Progenitor cell of endocrine pancreas (in vitro differentiated cells): Measurements from ENCODE around the gene GLIS1. TPM values are rescaled to one million over a fixed set of nuclear protein-coding genes. Genes with fewer than 3 reads are reported as not detected.

Experiments used
- DNase-seq: peaks from one replicate; pipeline ENCODE4 v3.0.0; 2021; ENCODE audit warnings: low spot score; ENCODE audit not compliant: unreplicated experiment
- H3K27ac Mint-ChIP-seq: 2 replicates; pipeline ENCODE4 v1.8.0; 2021; ENCODE audit warnings: mild to moderate bottlenecking, moderate library complexity, mixed read lengths
- H3K27me3 Mint-ChIP-seq: 2 replicates; pipeline ENCODE4 v1.8.0; 2021; ENCODE audit warnings: mixed read lengths
- H3K36me3 Mint-ChIP-seq: 2 replicates; pipeline ENCODE4 v1.8.0; 2022; ENCODE audit warnings: mixed read lengths; ENCODE audit not compliant: insufficient read depth
- H3K4me1 Mint-ChIP-seq: 2 replicates; pipeline ENCODE4 v1.8.0; 2021; ENCODE audit warnings: low read depth, mixed read lengths
- H3K4me3 Mint-ChIP-seq: 2 replicates; pipeline ENCODE4 v1.8.0; 2021; ENCODE audit warnings: low read depth, mild to moderate bottlenecking, moderate library complexity, mixed read lengths
- H3K9me3 Mint-ChIP-seq: 2 replicates; pipeline ENCODE4 v1.8.0; 2021; ENCODE audit warnings: low read depth, mixed read lengths
- total RNA-seq: library from RNA; stranded (reverse); gene quantifications from 2 replicates; pipeline ENCODE4 v1.2.1, GENCODE V29; 2021
- TF ChIP-seq, protein P1 (sequence below): fragments of 200-600 bp; sonication (generic); IDR thresholded peaks from one replicate; pipeline ENCODE4 v1.5.0; 2021; ENCODE audit warnings: antibody characterized with exemption, mild to moderate bottlenecking; ENCODE audit not compliant: unreplicated experiment

GLIS1 gene
- total RNA-seq, 1 donor from 2014 or later, result not detected

DNA sequence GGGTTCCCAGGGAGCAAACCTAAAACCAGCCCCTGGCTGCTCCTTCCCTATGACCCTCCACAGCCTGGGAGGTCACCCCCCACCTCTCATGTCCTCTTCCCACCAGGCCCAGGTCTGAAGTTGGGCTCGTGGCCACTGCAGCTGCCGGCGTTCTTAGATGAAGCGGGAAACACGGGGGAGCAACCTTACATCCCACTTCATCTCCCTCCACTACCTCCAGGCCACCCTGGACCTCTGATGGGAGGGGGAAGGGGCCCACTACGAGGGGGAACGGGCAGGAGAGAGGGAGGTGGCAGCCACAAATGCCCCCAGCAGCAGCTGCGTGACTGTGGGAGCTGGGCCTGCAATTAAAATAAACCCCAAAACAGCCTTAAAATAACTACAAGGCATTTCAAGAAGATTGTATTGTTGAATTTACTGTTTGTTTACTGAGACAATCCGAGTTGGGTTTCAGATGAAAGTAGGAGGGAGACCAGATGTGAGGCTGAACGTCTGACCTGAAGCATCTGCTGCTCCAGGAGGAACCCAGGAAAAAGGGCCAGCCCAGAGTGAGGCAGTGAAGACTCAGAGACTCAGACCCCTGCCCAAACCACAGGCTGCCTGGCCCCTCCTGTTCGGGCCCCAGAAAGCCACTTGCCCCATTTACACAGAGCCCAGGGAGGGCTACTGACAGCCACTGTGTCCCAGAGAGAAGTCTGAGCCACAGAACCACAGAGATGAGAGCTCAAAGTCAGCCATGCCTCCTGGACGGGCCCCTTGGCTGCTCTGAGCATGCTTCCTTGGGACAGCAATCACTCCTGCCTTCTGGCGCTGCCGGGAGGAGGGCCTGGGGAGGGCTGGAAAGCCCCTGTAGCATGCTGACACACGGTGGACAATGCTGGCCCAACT, 59.8 kb downstream of the GLIS1 start:
- no peak for DNase-seq
- H3K4me3 Mint-ChIP-seq, result no peak overlapping the region
- H3K36me3 Mint-ChIP-seq, result no peaks in the 10 kb centered on the region
- no peak overlapping the region for H3K27ac Mint-ChIP-seq
- peaks cover 2% of the 10 kb centered on the region for H3K4me1 Mint-ChIP-seq
- TF ChIP-seq, protein P1, sequence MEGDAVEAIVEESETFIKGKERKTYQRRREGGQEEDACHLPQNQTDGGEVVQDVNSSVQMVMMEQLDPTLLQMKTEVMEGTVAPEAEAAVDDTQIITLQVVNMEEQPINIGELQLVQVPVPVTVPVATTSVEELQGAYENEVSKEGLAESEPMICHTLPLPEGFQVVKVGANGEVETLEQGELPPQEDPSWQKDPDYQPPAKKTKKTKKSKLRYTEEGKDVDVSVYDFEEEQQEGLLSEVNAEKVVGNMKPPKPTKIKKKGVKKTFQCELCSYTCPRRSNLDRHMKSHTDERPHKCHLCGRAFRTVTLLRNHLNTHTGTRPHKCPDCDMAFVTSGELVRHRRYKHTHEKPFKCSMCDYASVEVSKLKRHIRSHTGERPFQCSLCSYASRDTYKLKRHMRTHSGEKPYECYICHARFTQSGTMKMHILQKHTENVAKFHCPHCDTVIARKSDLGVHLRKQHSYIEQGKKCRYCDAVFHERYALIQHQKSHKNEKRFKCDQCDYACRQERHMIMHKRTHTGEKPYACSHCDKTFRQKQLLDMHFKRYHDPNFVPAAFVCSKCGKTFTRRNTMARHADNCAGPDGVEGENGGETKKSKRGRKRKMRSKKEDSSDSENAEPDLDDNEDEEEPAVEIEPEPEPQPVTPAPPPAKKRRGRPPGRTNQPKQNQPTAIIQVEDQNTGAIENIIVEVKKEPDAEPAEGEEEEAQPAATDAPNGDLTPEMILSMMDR, result no peak
- H3K9me3 Mint-ChIP-seq, result no peaks in the 10 kb centered on the region
- peaks cover 58% of the 10 kb centered on the region for H3K27me3 Mint-ChIP-seq

DNA sequence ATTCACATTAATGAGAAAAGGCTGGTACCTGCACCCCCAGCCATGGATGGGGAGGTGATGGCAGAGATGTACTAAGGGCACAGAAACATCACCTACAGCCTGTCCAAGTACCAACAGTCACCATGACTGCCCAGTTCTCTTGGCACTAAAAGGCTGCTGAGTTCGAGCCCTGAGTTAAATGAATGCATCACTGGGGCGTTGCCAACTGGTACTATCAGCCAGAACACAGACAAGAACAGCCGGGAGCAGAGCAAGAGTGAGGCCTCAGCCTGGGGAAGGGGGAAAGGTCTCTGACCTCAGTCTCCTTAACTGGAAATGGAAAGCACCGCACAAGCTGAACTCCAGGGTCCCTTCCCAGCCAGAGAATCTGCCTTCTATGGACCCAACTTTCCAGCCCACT, 60.5 kb downstream of the GLIS1 start:
- Mint-ChIP-seq H3K4me3 (no peak overlapping the region), H3K4me1 (peaks cover 2% of the 10 kb centered on the region), H3K9me3 (no peaks in the 10 kb centered on the region), H3K27ac (no peak overlapping the region), H3K27me3 (peaks cover 54% of the 10 kb centered on the region), H3K36me3 (no peaks in the 10 kb centered on the region)
- DNase-seq, result no peak
- TF ChIP-seq, protein P1, result no peak

DNA sequence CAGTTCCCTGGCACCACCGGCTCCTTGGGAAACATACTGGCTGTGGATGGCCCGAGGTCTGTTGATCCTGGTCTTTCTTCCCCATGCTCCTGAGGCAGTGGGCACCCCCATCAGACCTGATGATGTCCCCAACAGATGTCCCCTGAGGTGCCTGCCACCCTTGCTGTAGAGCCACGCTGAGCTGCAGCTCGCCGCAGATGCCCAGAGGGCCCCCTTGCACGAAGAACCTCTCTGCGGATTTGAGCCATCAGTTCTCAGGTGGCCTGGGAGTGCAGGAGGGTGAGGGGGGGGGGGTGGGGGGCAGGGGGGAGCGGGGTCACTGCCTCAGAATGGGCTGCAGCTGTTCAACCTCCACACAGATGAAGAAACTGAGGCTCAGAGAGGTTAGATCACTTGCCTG, 60.9 kb downstream of the GLIS1 start:
- Mint-ChIP-seq H3K9me3 (no peaks in the 10 kb centered on the region), H3K27ac (no peak overlapping the region), H3K4me3 (no peak overlapping the region), H3K4me1 (peaks cover 2% of the 10 kb centered on the region), H3K27me3 (peaks cover 51% of the 10 kb centered on the region), H3K36me3 (no peaks in the 10 kb centered on the region)
- TF ChIP-seq, protein P1, result no peak
- no peak for DNase-seq

DNA sequence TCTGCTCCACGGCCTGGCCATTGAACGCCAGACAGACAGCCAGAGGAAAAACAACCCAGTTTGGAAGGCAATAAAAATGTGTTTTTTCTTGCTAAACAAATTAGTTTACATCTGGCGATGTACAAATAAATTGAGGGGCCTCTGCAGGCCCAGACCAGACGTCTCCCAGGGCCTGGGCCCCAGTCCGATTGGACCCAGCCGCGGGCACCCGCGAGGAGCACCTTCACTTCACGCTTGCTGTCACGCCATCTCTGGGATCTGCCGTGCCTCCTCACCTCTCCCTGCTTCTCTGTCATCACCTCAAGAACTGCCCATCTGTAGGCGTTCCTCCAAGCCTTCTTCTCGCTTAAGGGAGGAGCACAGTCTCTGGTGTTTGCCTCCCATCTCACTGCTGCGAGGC, 61.5 kb downstream of the GLIS1 start:
- DNase-seq, result no peak
- Mint-ChIP-seq H3K4me1 (peaks cover 2% of the 10 kb centered on the region), H3K9me3 (no peaks in the 10 kb centered on the region), H3K4me3 (no peak overlapping the region), H3K36me3 (no peaks in the 10 kb centered on the region), H3K27me3 (peaks cover 46% of the 10 kb centered on the region), H3K27ac (no peak overlapping the region)
- TF ChIP-seq, protein P1, result no peak

DNA sequence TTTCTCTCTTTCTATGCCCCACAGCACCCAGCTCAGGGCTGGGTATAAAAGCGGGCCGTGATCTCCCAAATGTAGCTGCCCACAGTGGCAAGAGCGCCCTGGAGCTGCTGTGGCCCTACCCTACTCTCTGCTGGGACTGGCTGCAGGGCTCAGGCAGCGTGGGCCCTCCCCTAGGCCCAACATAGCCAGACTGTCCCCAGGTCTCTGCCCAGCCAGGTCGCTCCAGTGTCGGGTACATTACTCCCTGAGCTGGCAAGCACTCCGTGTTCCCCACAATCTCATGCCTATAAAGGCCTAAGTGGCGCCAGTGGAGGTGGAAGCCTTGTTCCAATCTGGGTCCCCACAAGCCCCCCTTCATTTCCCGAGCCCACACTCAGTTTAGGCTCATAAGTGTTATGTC, 66.2 kb downstream of the GLIS1 start:
- Mint-ChIP-seq H3K27ac (no peak overlapping the region), H3K9me3 (no peaks in the 10 kb centered on the region), H3K4me1 (peaks cover 5% of the 10 kb centered on the region), H3K36me3 (no peaks in the 10 kb centered on the region), H3K4me3 (no peak overlapping the region), H3K27me3 (peaks cover 19% of the 10 kb centered on the region)
- DNase-seq, result no peak
- TF ChIP-seq, protein P1, result no peak
